H4 (cell line): ENCODE results near the gene PEX6. TPM values are rescaled to one million over a fixed set of nuclear protein-coding genes. Genes with fewer than 3 reads are reported as not detected.
A peak's percentile ranks its signal among the peaks of the same experiment; 100 is the strongest.

Experiments
- DNase-seq: peaks from one replicate; pipeline ENCODE4 v3.0.0-alpha.2; 2015; ENCODE audit warnings: low spot score
- total RNA-seq: library from RNA; depleted of rRNA; stranded (reverse); fragments of >200 nt; shearing (Covaris generic); gene quantifications from 2 replicates; pipeline ENCODE4 v1.2.3, GENCODE V29; 2014; rRNA removed

The PEX6 gene
- total RNA-seq, 1 experiment from 2014 or later, result 39.2 TPM

- DNase-seq, result no peak
These were observed 41.2 kb downstream of the PEX6 start for GRCh38 chr6:42937548-42938427.

- DNase-seq, result no peak
These were observed 42.6 kb downstream of the PEX6 start for GRCh38 chr6:42936398-42936797.

- DNase-seq, result no peak
These were observed 43.7 kb downstream of the PEX6 start for GRCh38 chr6:42935322-42935721.

- no peak for DNase-seq
These were observed 45.8 kb downstream of the PEX6 start for GRCh38 chr6:42933205-42933604.

GRCh38 chr6:42932412-42932811 is 46.6 kb downstream of the PEX6 start:
- no peak for DNase-seq

GRCh38 chr6:42929821-42930360 is 49.1 kb downstream of the PEX6 start:
- DNase-seq, result peak; percentile 36

- peak; percentile 99 for DNase-seq
These were observed 49.8 kb downstream of the PEX6 start, which contains the start of gene CNPY3 for GRCh38 chr6:42928986-42929820. CNPY3 (plus strand) TSS chr6:42929480; CDS start chr6:42929571, 91 bp downstream.

- no peak for DNase-seq
These were observed 53.6 kb downstream of the PEX6 start for GRCh38 chr6:42925248-42925857.

GRCh38 chr6:42923666-42924065 is 55.3 kb downstream of the PEX6 start:
- no peak for DNase-seq

GRCh38 chr6:42921801-42922200 is 57.2 kb downstream of the PEX6 start:
- DNase-seq, result no peak

GRCh38 chr6:42916288-42916687 is 62.7 kb downstream of the PEX6 start:
- DNase-seq, result no peak

- no peak for DNase-seq
These were observed 63.2 kb downstream of the PEX6 start, which contains the start of gene PTCRA for GRCh38 chr6:42915732-42916131. PTCRA (plus strand) TSS chr6:42916053; CDS start chr6:42916070, 17 bp downstream.

GRCh38 chr6:42914546-42914945 is 64.4 kb downstream of the PEX6 start:
- DNase-seq, result no peak

Other genes with a start within 250 kb of the PEX6 start
- 49.7 and 66.4 TPM in 2 replicates for gene TBCC, start 233.1 kb downstream of the PEX6 start, total RNA-seq
- gene BICRAL, start 197.1 kb downstream of the PEX6 start, total RNA-seq, result 2.3 and 3.4 TPM in 2 replicates
- 188 and 203 TPM in 2 replicates for gene RPL7L1, start 99.6 kb downstream of the PEX6 start, total RNA-seq
- gene PTCRA, start 63.1 kb downstream of the PEX6 start, total RNA-seq, result not detected in 2 replicates
- gene CNPY3, start 49.7 kb downstream of the PEX6 start, total RNA-seq, result 34.0 and 50.6 TPM in 2 replicates
- gene GNMT, start 18.4 kb downstream of the PEX6 start, total RNA-seq, result not detected in 2 replicates
- gene PPP2R5D, start 5.4 kb upstream of the PEX6 start, total RNA-seq, result 61.1 and 70.8 TPM in 2 replicates
- gene MEA1, start 34.8 kb upstream of the PEX6 start, total RNA-seq, result 154 and 171 TPM in 2 replicates
- gene KLHDC3, start 35.1 kb upstream of the PEX6 start, total RNA-seq, result 77.4 and 95.0 TPM in 2 replicates
- 204 and 205 TPM in 2 replicates for gene RRP36, start 42.4 kb upstream of the PEX6 start, total RNA-seq
- 12.8 and 13.2 TPM in 2 replicates for gene CUL7, start 74.7 kb upstream of the PEX6 start, total RNA-seq
- gene MRPL2, start 80.3 kb upstream of the PEX6 start, total RNA-seq, result 53.7 and 63.2 TPM in 2 replicates
- gene KLC4, start 80.5 kb upstream of the PEX6 start, total RNA-seq, result 11.6 and 21.7 TPM in 2 replicates
- 46.0 and 57.7 TPM in 2 replicates for gene PTK7, start 97.1 kb upstream of the PEX6 start, total RNA-seq
- 11.0 and 12.8 TPM in 2 replicates for gene SRF, start 192.1 kb upstream of the PEX6 start, total RNA-seq
- gene CUL9, start 203.0 kb upstream of the PEX6 start, total RNA-seq, result 18.2 and 18.5 TPM in 2 replicates